K562 (cell line): ENCODE data around the gene IP6K1. TPM values are rescaled to one million over a fixed set of nuclear protein-coding genes. Genes with fewer than 3 reads are reported as not detected.

Experiments
- CTBP1 ChIP-seq: fragments of 450-650 bp; IDR thresholded peaks from 2 replicates; pipeline ENCODE4 v1.6.1; 2016; ENCODE audit warnings: borderline replicate concordance
- CUX1 ChIP-seq: fragments of 200-800 bp; sonication (Bioruptor generic); IDR thresholded peaks from 2 replicates; pipeline ENCODE4 v1.6.1; 2016; ENCODE audit warnings: missing genetic modification characterization, missing compliant biosample characterization
- ZNF589 ChIP-seq: fragments of 200-800 bp; sonication (Bioruptor generic); IDR thresholded peaks from 2 replicates; pipeline ENCODE4 v1.6.1; 2016; ENCODE audit warnings: low read depth, missing genetic modification characterization, missing compliant biosample characterization
- polyA plus RNA-seq, 8 experiments: library from polyadenylated mRNA; depleted of rRNA in 4 of 8; stranded (reverse) in 5 of 8; unstranded in 3 of 8; fragments of >200 nt; fragmentation: Nextera tagmentation in 2 of 8; fragmentation: Illumina TruSeq in 1 of 8; extraction: Ambion mirVana in 2 of 8; extraction: Trizol in 1 of 8; gene quantifications; 2 replicates each; pipeline versions ENCODE4 v1.2.1 to v1.2.3, GENCODE V29; 2011 to 2014; ENCODE audit warnings: inconsistent platforms in 1 of 8, missing spikeins in 1 of 8
- total RNA-seq, 7 experiments: library from RNA; depleted of rRNA in 6 of 7; stranded (reverse); fragments of >200 nt in 6 of 7; fragmentation: Illumina TruSeq in 2 of 7; extraction: Trizol in 2 of 7; gene quantifications; 2 replicates each; pipeline versions ENCODE4 v1.2.1 to v1.2.3, GENCODE V29; 2011 to 2021; ENCODE audit warnings: low replicate concordance in 1 of 7
- TF ChIP-seq, protein P1 (sequence below): sonication (generic); formaldehyde crosslinking; IDR thresholded peaks from 2 replicates; pipeline ENCODE4 v1.8.0; 2022; ENCODE audit warnings: mild to moderate bottlenecking, missing genetic modification reagents, borderline replicate concordance
- TF ChIP-seq, protein P2 (sequence below), 2 experiments: fragments of 450-650 bp in 1 of 2; sonication (generic) in 1 of 2; formaldehyde crosslinking in 1 of 2; IDR thresholded peaks; 2 replicates each; pipeline versions ENCODE4 v1.7.1 to v1.9.0; 2016 to 2022; ENCODE audit warnings: inconsistent platforms in 1 of 2, mild to moderate bottlenecking in 1 of 2, missing genetic modification reagents in 1 of 2
- TF ChIP-seq, protein P3 (sequence below): sonication (generic); formaldehyde crosslinking; IDR thresholded peaks from 2 replicates; pipeline ENCODE4 v1.8.0; 2022; ENCODE audit warnings: mild to moderate bottlenecking, missing genetic modification reagents

Gene IP6K1
- total and polyA plus RNA-seq, 9 of the 15 experiments (the other 6 are each of a cell fraction or from before 2014, with no cell fraction given): 0.46 to 29.2 (median 13.1) TPM

DNA sequence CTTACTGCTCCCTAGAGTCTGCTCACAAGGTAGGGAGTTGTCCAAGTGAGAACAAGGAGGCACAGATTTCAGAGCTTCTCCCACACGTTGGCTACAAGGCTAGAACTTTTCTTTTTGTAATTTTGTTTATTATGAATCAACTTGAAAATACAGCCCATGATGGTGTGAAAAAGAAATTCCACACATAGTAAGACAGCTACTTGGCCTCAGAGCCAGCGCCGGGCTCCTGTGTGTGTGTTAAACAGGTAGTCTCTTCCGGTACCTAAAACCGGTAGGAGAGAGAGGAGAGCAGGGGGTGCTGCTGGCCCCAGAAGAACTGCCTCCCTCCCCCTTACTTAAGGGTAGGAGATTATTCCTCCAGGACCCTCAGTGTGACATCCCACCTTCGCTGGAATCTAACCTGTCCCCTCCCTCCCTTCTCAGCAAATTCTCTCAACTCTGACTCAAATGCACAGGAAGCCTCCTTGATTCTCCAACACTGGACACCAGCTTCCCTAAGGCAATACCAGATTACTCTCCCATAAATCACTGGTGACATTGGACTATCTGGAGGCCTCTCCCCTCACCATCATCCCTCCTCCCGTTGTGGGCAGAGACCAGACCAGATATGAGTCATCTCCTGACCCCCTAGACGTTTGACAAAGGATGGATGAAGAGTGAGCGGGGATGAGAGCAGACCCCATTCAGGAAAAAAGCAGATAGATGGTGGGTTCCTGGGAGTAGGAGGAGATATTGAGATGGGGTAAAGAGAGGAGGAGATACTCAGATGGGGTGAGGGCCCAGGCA lies 4.5 kb upstream of the IP6K1 start (continued):
- TF ChIP-seq ZNF589 (CRISPR knock-in tag) (no peak), CUX1 (CRISPR knock-in tag) (no peak), CTBP1 (peak; percentile 49; the same call in 1 of the 2 replicates)
- TF ChIP-seq, protein P1, sequence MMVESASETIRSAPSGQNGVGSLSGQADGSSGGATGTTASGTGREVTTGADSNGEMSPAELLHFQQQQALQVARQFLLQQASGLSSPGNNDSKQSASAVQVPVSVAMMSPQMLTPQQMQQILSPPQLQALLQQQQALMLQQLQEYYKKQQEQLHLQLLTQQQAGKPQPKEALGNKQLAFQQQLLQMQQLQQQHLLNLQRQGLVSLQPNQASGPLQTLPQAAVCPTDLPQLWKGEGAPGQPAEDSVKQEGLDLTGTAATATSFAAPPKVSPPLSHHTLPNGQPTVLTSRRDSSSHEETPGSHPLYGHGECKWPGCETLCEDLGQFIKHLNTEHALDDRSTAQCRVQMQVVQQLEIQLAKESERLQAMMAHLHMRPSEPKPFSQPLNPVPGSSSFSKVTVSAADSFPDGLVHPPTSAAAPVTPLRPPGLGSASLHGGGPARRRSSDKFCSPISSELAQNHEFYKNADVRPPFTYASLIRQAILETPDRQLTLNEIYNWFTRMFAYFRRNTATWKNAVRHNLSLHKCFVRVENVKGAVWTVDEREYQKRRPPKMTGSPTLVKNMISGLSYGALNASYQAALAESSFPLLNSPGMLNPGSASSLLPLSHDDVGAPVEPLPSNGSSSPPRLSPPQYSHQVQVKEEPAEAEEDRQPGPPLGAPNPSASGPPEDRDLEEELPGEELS (CRISPR knock-in tag): no peak
- TF ChIP-seq, protein P2, sequence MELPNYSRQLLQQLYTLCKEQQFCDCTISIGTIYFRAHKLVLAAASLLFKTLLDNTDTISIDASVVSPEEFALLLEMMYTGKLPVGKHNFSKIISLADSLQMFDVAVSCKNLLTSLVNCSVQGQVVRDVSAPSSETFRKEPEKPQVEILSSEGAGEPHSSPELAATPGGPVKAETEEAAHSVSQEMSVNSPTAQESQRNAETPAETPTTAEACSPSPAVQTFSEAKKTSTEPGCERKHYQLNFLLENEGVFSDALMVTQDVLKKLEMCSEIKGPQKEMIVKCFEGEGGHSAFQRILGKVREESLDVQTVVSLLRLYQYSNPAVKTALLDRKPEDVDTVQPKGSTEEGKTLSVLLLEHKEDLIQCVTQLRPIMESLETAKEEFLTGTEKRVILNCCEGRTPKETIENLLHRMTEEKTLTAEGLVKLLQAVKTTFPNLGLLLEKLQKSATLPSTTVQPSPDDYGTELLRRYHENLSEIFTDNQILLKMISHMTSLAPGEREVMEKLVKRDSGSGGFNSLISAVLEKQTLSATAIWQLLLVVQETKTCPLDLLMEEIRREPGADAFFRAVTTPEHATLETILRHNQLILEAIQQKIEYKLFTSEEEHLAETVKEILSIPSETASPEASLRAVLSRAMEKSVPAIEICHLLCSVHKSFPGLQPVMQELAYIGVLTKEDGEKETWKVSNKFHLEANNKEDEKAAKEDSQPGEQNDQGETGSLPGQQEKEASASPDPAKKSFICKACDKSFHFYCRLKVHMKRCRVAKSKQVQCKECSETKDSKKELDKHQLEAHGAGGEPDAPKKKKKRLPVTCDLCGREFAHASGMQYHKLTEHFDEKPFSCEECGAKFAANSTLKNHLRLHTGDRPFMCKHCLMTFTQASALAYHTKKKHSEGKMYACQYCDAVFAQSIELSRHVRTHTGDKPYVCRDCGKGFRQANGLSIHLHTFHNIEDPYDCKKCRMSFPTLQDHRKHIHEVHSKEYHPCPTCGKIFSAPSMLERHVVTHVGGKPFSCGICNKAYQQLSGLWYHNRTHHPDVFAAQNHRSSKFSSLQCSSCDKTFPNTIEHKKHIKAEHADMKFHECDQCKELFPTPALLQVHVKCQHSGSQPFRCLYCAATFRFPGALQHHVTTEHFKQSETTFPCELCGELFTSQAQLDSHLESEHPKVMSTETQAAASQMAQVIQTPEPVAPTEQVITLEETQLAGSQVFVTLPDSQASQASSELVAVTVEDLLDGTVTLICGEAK (IDR thresholded peaks at IDR 0.05): no peak
- TF ChIP-seq, protein P2 (CRISPR knock-in tag; IDR thresholded peaks at IDR 0.05): no peak
- TF ChIP-seq, protein P3, sequence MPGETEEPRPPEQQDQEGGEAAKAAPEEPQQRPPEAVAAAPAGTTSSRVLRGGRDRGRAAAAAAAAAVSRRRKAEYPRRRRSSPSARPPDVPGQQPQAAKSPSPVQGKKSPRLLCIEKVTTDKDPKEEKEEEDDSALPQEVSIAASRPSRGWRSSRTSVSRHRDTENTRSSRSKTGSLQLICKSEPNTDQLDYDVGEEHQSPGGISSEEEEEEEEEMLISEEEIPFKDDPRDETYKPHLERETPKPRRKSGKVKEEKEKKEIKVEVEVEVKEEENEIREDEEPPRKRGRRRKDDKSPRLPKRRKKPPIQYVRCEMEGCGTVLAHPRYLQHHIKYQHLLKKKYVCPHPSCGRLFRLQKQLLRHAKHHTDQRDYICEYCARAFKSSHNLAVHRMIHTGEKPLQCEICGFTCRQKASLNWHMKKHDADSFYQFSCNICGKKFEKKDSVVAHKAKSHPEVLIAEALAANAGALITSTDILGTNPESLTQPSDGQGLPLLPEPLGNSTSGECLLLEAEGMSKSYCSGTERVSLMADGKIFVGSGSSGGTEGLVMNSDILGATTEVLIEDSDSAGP (CRISPR knock-in tag): no peak
